Coronary artery (tissue), 2 donors: ENCODE results near the gene C1orf21.
"Not testable (repeated sequence)": the region's sequence is repeated elsewhere in the genome, so short reads cannot be mapped to it uniquely, and the experiment has no call there.

ENCODE experiments used
- DNase-seq: peaks from one replicate; pipeline ENCODE4 v3.0.0-alpha.2; 2017; ENCODE audit warnings: low spot score
- H3K27ac ChIP-seq, 2 donors: fragments of 200-600 bp; sonication (generic); one replicate each; pipeline ENCODE4 v1.5.1; 2016 to 2019
- H3K4me3 ChIP-seq: fragments of 200-600 bp; sonication (generic); 2 replicates; pipeline ENCODE4 v1.5.1; 2016; ENCODE audit warnings: mild to moderate bottlenecking, moderate library complexity
- CTCF ChIP-seq: fragments of 200-600 bp; sonication (generic); IDR thresholded peaks from one replicate; pipeline ENCODE4 v1.5.1; 2019; ENCODE audit warnings: antibody characterized with exemption

The C1orf21 gene

GRCh38 chr1:184608581-184608980 lies 221.8 kb downstream of the C1orf21 start:
- no peak overlapping the region for H3K27ac ChIP-seq
- no peak for TF ChIP-seq CTCF
- no peak for DNase-seq
- H3K4me3 ChIP-seq, result no peak overlapping the region

GRCh38 chr1:184608990-184609389 lies 222.2 kb downstream of the C1orf21 start:
- H3K27ac ChIP-seq, result no peak overlapping the region
- DNase-seq, result no peak
- TF ChIP-seq CTCF, result no peak
- H3K4me3 ChIP-seq, result no peak overlapping the region

- Histone ChIP-seq H3K27ac (no peak overlapping the region), H3K4me3 (no peak overlapping the region)
- DNase-seq, result no peak
- no peak for TF ChIP-seq CTCF
Measured at GRCh38 chr1:184610876-184611595, 224.2 kb downstream of the C1orf21 start.

GRCh38 chr1:184612229-184612628 lies 225.4 kb downstream of the C1orf21 start:
- H3K4me3 ChIP-seq, H3K27ac ChIP-seq, DNase-seq: not testable (repeated sequence)

GRCh38 chr1:184614667-184615066 lies 227.8 kb downstream of the C1orf21 start:
- H3K27ac ChIP-seq, result no peak overlapping the region
- TF ChIP-seq CTCF, result no peak
- DNase-seq, result peak; percentile 17
- no peak overlapping the region for H3K4me3 ChIP-seq

- H3K27ac ChIP-seq, result no peak overlapping the region
- no peak for TF ChIP-seq CTCF
- peak; percentile 52 for DNase-seq
- no peak overlapping the region for H3K4me3 ChIP-seq
Measured at GRCh38 chr1:184615301-184615700, 228.5 kb downstream of the C1orf21 start.

GRCh38 chr1:184616504-184616903 lies 229.7 kb downstream of the C1orf21 start:
- DNase-seq, result peak; percentile 14
- Histone ChIP-seq H3K27ac (no peak overlapping the region), H3K4me3 (no peak overlapping the region)
- TF ChIP-seq CTCF, result no peak
